Measurements from ENCODE around the gene UFC1.

GRCh38 chr1:161175771-161176453 is 22.1 kb downstream of the UFC1 start:
- TF ChIP-seq, protein P1, sequence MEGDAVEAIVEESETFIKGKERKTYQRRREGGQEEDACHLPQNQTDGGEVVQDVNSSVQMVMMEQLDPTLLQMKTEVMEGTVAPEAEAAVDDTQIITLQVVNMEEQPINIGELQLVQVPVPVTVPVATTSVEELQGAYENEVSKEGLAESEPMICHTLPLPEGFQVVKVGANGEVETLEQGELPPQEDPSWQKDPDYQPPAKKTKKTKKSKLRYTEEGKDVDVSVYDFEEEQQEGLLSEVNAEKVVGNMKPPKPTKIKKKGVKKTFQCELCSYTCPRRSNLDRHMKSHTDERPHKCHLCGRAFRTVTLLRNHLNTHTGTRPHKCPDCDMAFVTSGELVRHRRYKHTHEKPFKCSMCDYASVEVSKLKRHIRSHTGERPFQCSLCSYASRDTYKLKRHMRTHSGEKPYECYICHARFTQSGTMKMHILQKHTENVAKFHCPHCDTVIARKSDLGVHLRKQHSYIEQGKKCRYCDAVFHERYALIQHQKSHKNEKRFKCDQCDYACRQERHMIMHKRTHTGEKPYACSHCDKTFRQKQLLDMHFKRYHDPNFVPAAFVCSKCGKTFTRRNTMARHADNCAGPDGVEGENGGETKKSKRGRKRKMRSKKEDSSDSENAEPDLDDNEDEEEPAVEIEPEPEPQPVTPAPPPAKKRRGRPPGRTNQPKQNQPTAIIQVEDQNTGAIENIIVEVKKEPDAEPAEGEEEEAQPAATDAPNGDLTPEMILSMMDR (IDR thresholded peaks at IDR 0.05), result no peak
- TF ChIP-seq POLR2A (IDR thresholded peaks at IDR 0.05), result no peak
